ENCODE measurements around the gene TIMM29. TPM values are rescaled to one million over a fixed set of nuclear protein-coding genes. Genes with fewer than 3 reads are reported as not detected.

Gene TIMM29
- total RNA-seq, 2 donors from 2014 or later: 26.5 to 34.6 TPM

DNA sequence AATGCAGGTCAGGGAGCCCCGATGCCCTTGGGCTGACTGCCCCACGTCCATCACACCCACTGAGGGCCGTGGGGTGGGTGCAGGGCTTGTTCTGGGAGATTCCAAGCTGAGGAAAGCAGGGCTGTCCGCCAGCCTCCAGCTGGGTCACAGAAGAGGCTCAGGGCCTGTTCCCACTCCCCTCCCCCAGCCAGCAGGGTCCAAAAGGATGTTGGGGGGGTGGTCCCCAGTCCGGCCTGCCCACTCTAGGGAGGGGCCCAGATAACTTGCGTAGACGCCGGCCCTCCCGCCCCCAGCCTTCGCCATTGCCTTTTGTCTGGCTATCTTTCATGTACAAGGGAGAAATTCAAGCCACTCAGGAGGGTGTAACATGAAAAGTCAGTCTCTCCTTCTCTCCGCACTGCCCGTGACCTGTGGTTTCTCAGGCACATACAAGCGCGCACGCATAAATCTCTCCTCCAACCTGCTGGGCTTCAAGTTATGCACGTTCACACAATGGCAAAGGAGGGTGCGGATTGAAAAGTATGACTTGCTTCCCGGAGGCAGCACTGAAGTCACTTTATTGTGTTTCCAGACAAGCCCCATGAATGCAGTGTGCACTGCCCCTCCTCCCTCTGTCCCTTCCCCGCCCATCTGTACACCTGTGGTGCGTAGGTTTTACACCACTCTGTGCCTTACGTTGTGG lies 37.1 kb upstream of the TIMM29 start:
- peak in 3 of 4 donors; percentile 21 to 52 (median 43) for DNase-seq
- intact Hi-C loops (cut with DNase I): no loop called here
- 67 to 73% methylated on average over 17 to 21 of the region's 21 CpGs for WGBS, 2 donors
- Histone ChIP-seq H3K4me3 (no peak overlapping the region), H3K9me3 (no peaks in the 10 kb centered on the region), H3K36me3 (replicated peaks in 1 of 2; ENCODE audit: insufficient read depth in 1 of 2, low read depth in 2 of 2) (no peaks in the 10 kb centered on the region), H3K27ac (peak overlapping the region in 1 of 4 donors; percentile 16), H3K27me3 (no peaks in the 10 kb centered on the region), H3K4me1 (peaks cover 20% of the 10 kb centered on the region)
- no peak for ATAC-seq
- TF ChIP-seq, protein P1, sequence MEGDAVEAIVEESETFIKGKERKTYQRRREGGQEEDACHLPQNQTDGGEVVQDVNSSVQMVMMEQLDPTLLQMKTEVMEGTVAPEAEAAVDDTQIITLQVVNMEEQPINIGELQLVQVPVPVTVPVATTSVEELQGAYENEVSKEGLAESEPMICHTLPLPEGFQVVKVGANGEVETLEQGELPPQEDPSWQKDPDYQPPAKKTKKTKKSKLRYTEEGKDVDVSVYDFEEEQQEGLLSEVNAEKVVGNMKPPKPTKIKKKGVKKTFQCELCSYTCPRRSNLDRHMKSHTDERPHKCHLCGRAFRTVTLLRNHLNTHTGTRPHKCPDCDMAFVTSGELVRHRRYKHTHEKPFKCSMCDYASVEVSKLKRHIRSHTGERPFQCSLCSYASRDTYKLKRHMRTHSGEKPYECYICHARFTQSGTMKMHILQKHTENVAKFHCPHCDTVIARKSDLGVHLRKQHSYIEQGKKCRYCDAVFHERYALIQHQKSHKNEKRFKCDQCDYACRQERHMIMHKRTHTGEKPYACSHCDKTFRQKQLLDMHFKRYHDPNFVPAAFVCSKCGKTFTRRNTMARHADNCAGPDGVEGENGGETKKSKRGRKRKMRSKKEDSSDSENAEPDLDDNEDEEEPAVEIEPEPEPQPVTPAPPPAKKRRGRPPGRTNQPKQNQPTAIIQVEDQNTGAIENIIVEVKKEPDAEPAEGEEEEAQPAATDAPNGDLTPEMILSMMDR (IDR thresholded peaks at IDR 0.05): no peak
- no peak for TF ChIP-seq POLR2A (IDR thresholded peaks at IDR 0.05)

DNA sequence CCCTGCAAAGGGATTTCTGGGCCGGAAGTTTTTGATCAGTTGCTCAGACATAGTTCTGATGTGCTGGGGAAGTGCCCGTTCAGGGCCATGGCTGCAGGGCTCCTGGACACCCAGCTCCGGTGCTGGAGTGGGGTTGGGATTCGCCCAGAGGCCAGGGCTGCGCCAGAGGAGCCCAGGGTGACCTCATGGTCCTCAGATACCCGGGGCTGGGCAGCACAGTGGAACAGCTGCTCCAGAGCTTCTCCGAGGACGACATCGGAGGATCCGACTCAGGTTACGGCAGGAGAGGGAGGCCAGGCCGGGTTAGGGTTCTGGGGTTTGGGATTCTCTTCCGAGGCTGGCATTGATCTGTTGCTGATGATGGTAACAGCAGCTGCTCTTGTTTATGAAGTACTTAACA lies 36.4 kb upstream of the TIMM29 start:
- DNase-seq (no peak), ATAC-seq (no peak)
- TF ChIP-seq, protein P1 (IDR thresholded peaks at IDR 0.05): no peak
- no peak for TF ChIP-seq POLR2A (IDR thresholded peaks at IDR 0.05)
- intact Hi-C loops (cut with DNase I): no loop called here
- H3K9me3 ChIP-seq: no peaks in the 10 kb centered on the region
- H3K4me1 ChIP-seq: peaks cover 27% of the 10 kb centered on the region
- no peak overlapping the region for H3K27ac ChIP-seq
- no peaks in the 10 kb centered on the region for H3K27me3 ChIP-seq
- H3K4me3 ChIP-seq: no peak overlapping the region
- 84 to 86% methylated on average over 4 to 13 of the region's 13 CpGs for WGBS, 2 donors
- no peaks in the 10 kb centered on the region for H3K36me3 ChIP-seq (replicated peaks in 1 of 2; ENCODE audit: insufficient read depth in 1 of 2, low read depth in 2 of 2)

DNA sequence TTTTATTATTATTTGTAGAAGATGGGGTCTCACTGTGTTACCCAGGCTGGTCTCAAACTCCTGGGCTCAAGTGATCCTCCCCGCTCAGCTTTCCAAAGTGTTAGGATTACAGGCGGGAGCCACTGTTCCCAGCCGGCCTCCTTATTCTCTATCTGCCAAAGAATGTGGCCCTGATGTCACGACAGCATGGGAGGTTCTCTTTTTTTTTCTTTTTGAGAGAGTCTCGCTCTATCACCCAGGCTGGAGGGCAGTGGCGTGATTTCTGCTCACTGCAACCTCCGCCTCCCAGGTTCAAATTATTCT lies 33.7 kb upstream of the TIMM29 start:
- H3K27me3 ChIP-seq: no peaks in the 10 kb centered on the region
- 86 to 93% methylated on average over 7 of the region's 7 CpGs for WGBS, 2 donors
- TF ChIP-seq, protein P1 (IDR thresholded peaks at IDR 0.05): no peak
- TF ChIP-seq POLR2A (IDR thresholded peaks at IDR 0.05): no peak
- peaks cover 45% of the 10 kb centered on the region for H3K4me1 ChIP-seq
- intact Hi-C loops (cut with DNase I): no loop called here
- H3K9me3 ChIP-seq: no peaks in the 10 kb centered on the region
- H3K4me3 ChIP-seq: no peak overlapping the region
- no peak overlapping the region for H3K27ac ChIP-seq
- DNase-seq: no peak
- ATAC-seq: no peak
- no peaks in the 10 kb centered on the region for H3K36me3 ChIP-seq (replicated peaks in 1 of 2; ENCODE audit: insufficient read depth in 1 of 2, low read depth in 2 of 2)

DNA sequence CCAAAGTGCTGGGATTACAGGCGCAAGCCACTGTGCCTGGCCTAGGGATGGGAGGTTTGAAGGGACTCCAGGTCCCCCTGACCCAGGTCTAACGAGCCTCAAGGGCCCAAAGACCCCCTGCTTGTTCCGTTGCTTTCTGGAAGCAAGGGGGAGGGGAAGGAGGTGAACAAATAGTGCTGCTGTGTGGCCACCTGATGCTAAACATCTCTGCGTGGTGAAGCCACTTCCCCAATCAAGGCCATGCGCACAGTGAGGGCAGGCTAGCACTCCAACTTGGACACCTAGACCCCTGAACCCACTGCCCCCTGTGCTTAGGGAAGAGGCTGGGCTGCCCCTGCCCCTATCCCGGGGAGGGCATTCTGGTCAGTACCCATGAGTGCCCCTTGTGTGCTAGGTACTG lies 33.2 kb upstream of the TIMM29 start:
- peaks cover 50% of the 10 kb centered on the region for H3K4me1 ChIP-seq
- ATAC-seq: no peak
- H3K9me3 ChIP-seq: no peaks in the 10 kb centered on the region
- TF ChIP-seq, protein P1 (IDR thresholded peaks at IDR 0.05): no peak
- TF ChIP-seq POLR2A (IDR thresholded peaks at IDR 0.05): no peak
- WGBS, 2 donors: 84 to 93% methylated on average over 3 to 6 of the region's 6 CpGs
- H3K4me3 ChIP-seq: no peak overlapping the region
- intact Hi-C loops (cut with DNase I): no loop called here
- no peaks in the 10 kb centered on the region for H3K36me3 ChIP-seq (replicated peaks in 1 of 2; ENCODE audit: insufficient read depth in 1 of 2, low read depth in 2 of 2)
- DNase-seq: no peak
- H3K27ac ChIP-seq: no peak overlapping the region
- H3K27me3 ChIP-seq: no peaks in the 10 kb centered on the region

DNA sequence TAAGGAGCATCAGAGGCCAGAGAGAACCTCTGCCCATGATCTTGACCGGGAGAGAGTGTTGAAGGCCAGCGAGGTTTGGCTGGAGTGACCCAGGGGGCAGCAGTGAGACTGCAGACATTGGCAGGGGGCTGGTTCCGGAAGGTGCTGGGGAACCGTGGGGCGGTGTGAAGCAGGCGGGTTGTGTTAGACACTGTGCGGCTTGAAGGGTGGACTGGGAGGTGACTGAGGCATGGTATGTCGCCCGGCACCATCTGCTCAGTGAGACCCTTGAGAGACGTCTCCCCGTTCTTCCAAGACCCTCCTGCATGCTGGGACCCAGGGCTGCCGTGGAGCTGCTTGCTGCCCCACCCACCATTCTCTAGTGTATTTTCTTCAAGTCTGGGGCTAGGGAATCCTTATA lies 32.7 kb upstream of the TIMM29 start:
- TF ChIP-seq, protein P1 (IDR thresholded peaks at IDR 0.05): no peak
- TF ChIP-seq POLR2A (IDR thresholded peaks at IDR 0.05): no peak
- ATAC-seq: no peak
- Histone ChIP-seq H3K4me3 (no peak overlapping the region), H3K4me1 (peaks cover 48% of the 10 kb centered on the region), H3K9me3 (no peaks in the 10 kb centered on the region), H3K27ac (no peak overlapping the region), H3K36me3 (replicated peaks in 1 of 2; ENCODE audit: insufficient read depth in 1 of 2, low read depth in 2 of 2) (no peaks in the 10 kb centered on the region), H3K27me3 (no peaks in the 10 kb centered on the region)
- 85 to 92% methylated on average over 9 to 12 of the region's 12 CpGs for WGBS, 2 donors
- no peak for DNase-seq
- intact Hi-C loops (cut with DNase I): no loop called here
